H1 (cell line): Measurements from ENCODE around the gene FSTL4. TPM values are rescaled to one million over a fixed set of nuclear protein-coding genes. Genes with fewer than 3 reads are reported as not detected.

Source experiments
- CTCF ChIA-PET: fragments of 300-600 bp; sonication (Branson Sonifier 250); formaldehyde crosslinking; loops from one replicate; lab custom pipeline; 2021; ENCODE audit not compliant: partially characterized antibody; lab: Charles Lee
- POLR2A ChIA-PET: fragments of 300-600 bp; sonication (Branson Sonifier 250); formaldehyde crosslinking; loops from one replicate; lab custom pipeline; 2021; ENCODE audit warnings: inconsistent platforms; ENCODE audit not compliant: partially characterized antibody; lab: Charles Lee
- DNase-seq, 2 experiments: peaks; one replicate each; pipeline versions ENCODE4 v3.0.0 to v3.0.0-alpha.2; 2010 to 2022; ENCODE audit warnings: low spot score in 2 of 2, low read depth in 1 of 2, mixed read lengths in 1 of 2
- FAIRE-seq: peaks from 2 replicates; lab custom pipeline; 2011; peaks lifted over from hg19 to GRCh38; lab: Jason Lieb, UNC
- H2AFZ ChIP-seq: 2 replicates; pipeline ENCODE4 v1.8.1; 2012; ENCODE audit warnings: low read length, inconsistent platforms
- H2AK5ac ChIP-seq: 2 replicates; pipeline ENCODE4 v1.6.1; 2013; ENCODE audit warnings: low read depth, low read length
- H2BK120ac ChIP-seq: replicated peaks from 2 replicates; pipeline ENCODE3; 2013; ENCODE audit warnings: low read depth, low read length, inconsistent platforms
- H2BK12ac ChIP-seq: 2 replicates; pipeline ENCODE4 v1.6.1; 2013; ENCODE audit warnings: low read depth, low read length
- H2BK15ac ChIP-seq: 2 replicates; pipeline ENCODE4 v1.6.1; 2013; ENCODE audit warnings: low read length
- H2BK20ac ChIP-seq: 2 replicates; pipeline ENCODE4 v1.6.1; 2013; ENCODE audit warnings: low read length
- H2BK5ac ChIP-seq: 2 replicates; pipeline ENCODE4 v1.6.1; 2013; ENCODE audit warnings: low read depth, low read length
- H3K14ac ChIP-seq: 2 replicates; pipeline ENCODE4 v1.6.1; 2013; ENCODE audit warnings: inconsistent platforms; ENCODE audit not compliant: insufficient read length
- H3K18ac ChIP-seq: 2 replicates; pipeline ENCODE4 v1.6.1; 2013; ENCODE audit warnings: low read length; ENCODE audit errors: extremely low read depth
- H3K23ac ChIP-seq: 2 replicates; pipeline ENCODE4 v1.6.1; 2013; ENCODE audit warnings: inconsistent platforms; ENCODE audit not compliant: insufficient read length
- H3K23me2 ChIP-seq: 2 replicates; pipeline ENCODE4 v1.6.1; 2013; ENCODE audit warnings: low read depth, low read length
- H3K27ac ChIP-seq: 2 replicates; pipeline ENCODE4 v1.6.1; 2011; ENCODE audit warnings: low read depth, low read length, inconsistent platforms
- H3K27me3 ChIP-seq, 4 experiments: replicated peaks in 1 of 4; 1 replicate in 1 of 4; 2 replicates in 3 of 4; pipeline versions ENCODE4 v1.6.1 to v1.8.1; 2011 to 2013; ENCODE audit warnings: low read length in 3 of 4, mild to moderate bottlenecking in 3 of 4, inconsistent platforms in 2 of 4, mixed read lengths in 2 of 4, moderate library complexity in 1 of 4; ENCODE audit not compliant: control insufficient read depth in 3 of 4, insufficient read depth in 3 of 4; ENCODE audit errors: extremely low read depth in 1 of 4
- H3K36me3 ChIP-seq, 4 experiments: 2 replicates each; pipeline versions ENCODE4 v1.6.1 to v1.8.1; 2011 to 2013; ENCODE audit warnings: mild to moderate bottlenecking in 4 of 4, low read length in 3 of 4, moderate library complexity in 2 of 4, control low read depth in 1 of 4, inconsistent platforms in 1 of 4; ENCODE audit not compliant: insufficient read depth in 4 of 4, control insufficient read depth in 2 of 4
- H3K4ac ChIP-seq: replicated peaks from 2 replicates; pipeline ENCODE3; 2013; ENCODE audit warnings: low read length, low read depth, mixed read lengths, inconsistent platforms; ENCODE audit not compliant: insufficient read length
- H3K4me1 ChIP-seq, 4 experiments: replicated peaks in 1 of 4; 1 replicate in 1 of 4; 2 replicates in 3 of 4; pipeline versions ENCODE4 v1.6.1 to v1.8.1; 2011 to 2013; ENCODE audit warnings: low read length in 3 of 4, inconsistent platforms in 2 of 4, mixed read lengths in 1 of 4; ENCODE audit not compliant: insufficient read depth in 4 of 4, control insufficient read depth in 3 of 4
- H3K4me2 ChIP-seq, 2 experiments: 2 replicates each; pipeline versions ENCODE4 v1.6.1 to v1.8.1; 2011 to 2013; ENCODE audit warnings: low read depth in 2 of 2, low read length in 2 of 2, control low read depth in 1 of 2, inconsistent platforms in 1 of 2, mild to moderate bottlenecking in 1 of 2; ENCODE audit not compliant: insufficient read depth in 1 of 2
- H3K4me3 ChIP-seq, 4 experiments: fragments of 200-600, 300-600 bp in 1 of 4; sonication (generic), shearing (Covaris generic), sonication (Bioruptor Twin) in 1 of 4; 2 replicates each; pipeline versions ENCODE4 v1.5.1 to v1.8.1; 2011 to 2016; ENCODE audit warnings: low read length in 4 of 4, low read depth in 3 of 4, control low read depth in 2 of 4, inconsistent platforms in 2 of 4, mild to moderate bottlenecking in 2 of 4, mixed read lengths in 1 of 4, moderate library complexity in 1 of 4; ENCODE audit not compliant: insufficient read depth in 2 of 4; ENCODE audit errors: extremely low read depth in 1 of 4
- H3K56ac ChIP-seq: replicated peaks from 2 replicates; pipeline ENCODE3; 2013; ENCODE audit warnings: low read depth, mild to moderate bottlenecking, mixed read lengths, low read length, inconsistent platforms; ENCODE audit not compliant: insufficient read length
- H3K79me1 ChIP-seq: 2 replicates; pipeline ENCODE4 v1.6.1; 2013; ENCODE audit warnings: low read depth, low read length, control low read depth
- H3K79me2 ChIP-seq, 2 experiments: 2 replicates each; pipeline versions ENCODE4 v1.6.1 to v1.8.1; 2012 to 2013; ENCODE audit warnings: low read length in 2 of 2, mild to moderate bottlenecking in 2 of 2, inconsistent platforms in 1 of 2; ENCODE audit not compliant: insufficient read depth in 2 of 2, control insufficient read depth in 1 of 2
- H3K9ac ChIP-seq, 4 experiments: replicated peaks in 1 of 4; 1 replicate in 1 of 4; 2 replicates in 3 of 4; pipeline versions ENCODE4 v1.6.1 to v1.8.1; 2011 to 2013; ENCODE audit warnings: low read depth in 3 of 4, low read length in 3 of 4, control low read depth in 2 of 4, mild to moderate bottlenecking in 2 of 4, moderate library complexity in 2 of 4, inconsistent platforms in 1 of 4; ENCODE audit errors: extremely low read depth in 1 of 4
- H3K9me3 ChIP-seq, 2 experiments: 2 replicates each; pipeline versions ENCODE4 v1.6.1 to v1.8.1; 2012 to 2013; ENCODE audit warnings: mild to moderate bottlenecking in 2 of 2, moderate library complexity in 2 of 2, control low read depth in 1 of 2, inconsistent platforms in 1 of 2, low read depth in 1 of 2, low read length in 1 of 2, mixed read lengths in 1 of 2; ENCODE audit not compliant: insufficient read depth in 2 of 2
- H4K20me1 ChIP-seq, 2 experiments: replicated peaks in 1 of 2; 2 replicates each; pipeline versions ENCODE3 to v1.8.1; 2011 to 2013; ENCODE audit warnings: inconsistent platforms in 2 of 2, low read length in 2 of 2, mild to moderate bottlenecking in 1 of 2; ENCODE audit not compliant: insufficient read depth in 2 of 2, control insufficient read depth in 1 of 2
- H4K5ac ChIP-seq: 2 replicates; pipeline ENCODE4 v1.6.1; 2013; ENCODE audit warnings: low read length, low read depth, mixed read lengths, inconsistent platforms; ENCODE audit not compliant: insufficient read length
- H4K8ac ChIP-seq: 2 replicates; pipeline ENCODE4 v1.8.0; 2013; ENCODE audit warnings: mild to moderate bottlenecking, moderate library complexity, low read length, inconsistent platforms; ENCODE audit not compliant: insufficient read depth; ENCODE audit errors: extremely low read depth
- H4K91ac ChIP-seq: replicated peaks from 2 replicates; pipeline ENCODE3; 2013; ENCODE audit warnings: low read length, mixed read lengths, inconsistent platforms; ENCODE audit not compliant: insufficient read length
- CBX5 ChIP-seq: fragments of 300-800, 300-1000 bp; sonication (generic); IDR thresholded peaks from 2 replicates; pipeline ENCODE4 v1.7.1; 2016; ENCODE audit warnings: antibody characterized with exemption, low read length, low read depth
- EZH2 ChIP-seq: fragments of 200-600 bp; sonication (generic); IDR thresholded peaks from 2 replicates; pipeline ENCODE4 v1.7.1; 2012; ENCODE audit warnings: low read depth, mild to moderate bottlenecking, moderate library complexity, low read length, inconsistent platforms; ENCODE audit not compliant: severe bottlenecking
- HDAC2 ChIP-seq, 2 experiments: fragments of 300-600 bp in 1 of 2; sonication (generic) in 1 of 2; IDR thresholded peaks; 2 replicates each; pipeline ENCODE4 v1.6.1; 2011 to 2012; ENCODE audit warnings: low read depth in 2 of 2, low read length in 2 of 2, mild to moderate bottlenecking in 2 of 2, moderate library complexity in 2 of 2, borderline replicate concordance in 1 of 2, inconsistent platforms in 1 of 2
- POU5F1 ChIP-seq: IDR thresholded peaks from 2 replicates; pipeline ENCODE4 v1.6.1; 2011; ENCODE audit warnings: low read depth, mild to moderate bottlenecking, low read length, moderate library complexity
- RAD21 ChIP-seq, 2 experiments: IDR thresholded peaks in 1 of 2; conservative IDR thresholded peaks in 1 of 2; 2 replicates each; pipeline ENCODE4 v1.6.1; 2011; ENCODE audit warnings: low read depth in 2 of 2, low read length in 2 of 2, improper control_type of control experiment in 1 of 2, inconsistent platforms in 1 of 2, mild to moderate bottlenecking in 1 of 2, moderate library complexity in 1 of 2
- SIRT6 ChIP-seq: IDR thresholded peaks from one replicate; pipeline ENCODE4 v1.7.1; 2012; ENCODE audit warnings: low read length, inconsistent platforms
- SP1 ChIP-seq: IDR thresholded peaks from 2 replicates; pipeline ENCODE4 v1.6.1; 2011; ENCODE audit warnings: low read depth, low read length
- SP4 ChIP-seq: IDR thresholded peaks from 2 replicates; pipeline ENCODE4 v1.6.1; 2012; ENCODE audit warnings: low read length, inconsistent platforms
- WGBS, 2 experiments: shearing (Covaris generic) in 1 of 2; methylation state at CpG; one replicate each; pipeline versions ENCODE4 v1.1.6 to v1.1.7; 2013 to 2015; ENCODE audit warnings: low lambda C conversion rate in 2 of 2, mixed read lengths in 2 of 2, inconsistent platforms in 1 of 2, low coverage in 1 of 2, missing lambda C conversion rate in 1 of 2; ENCODE audit not compliant: insufficient replicate concordance in 2 of 2, insufficient coverage in 1 of 2, insufficient read length in 1 of 2; ENCODE audit errors: extremely low coverage in 1 of 2, missing lambda C conversion rate in 1 of 2; 5-methylcytosine and 5-hydroxymethylcytosine counted together
- polyA plus RNA-seq, 7 experiments: library from polyadenylated mRNA; depleted of rRNA in 3 of 7; stranded (reverse) in 5 of 7; unstranded in 2 of 7; fragments of >200 nt in 5 of 7; fragments of 200-250 nt in 2 of 7; gene quantifications; 1 replicate in 5 of 7; 2 replicates in 1 of 7; 4 replicates in 1 of 7; pipeline versions ENCODE4 v1.2.1 to v1.2.3, GENCODE V29; 2011 to 2013; ENCODE audit warnings: missing spikeins in 2 of 7, mixed read lengths in 2 of 7
- total RNA-seq: library from RNA; stranded (reverse); fragmentation: NEBNext Ultra II Directional; extraction: Animal tissue kit (Norgen Biotek cat#: 25700); gene quantifications from 2 replicates; pipeline ENCODE4 v1.2.1, GENCODE V29; 2021
- TF ChIP-seq, protein P1 (sequence below): IDR thresholded peaks from 2 replicates; pipeline ENCODE4 v1.6.1; 2012; ENCODE audit warnings: low read length, inconsistent platforms

Gene FSTL4
- total and polyA plus RNA-seq, 2 of the 8 experiments (the other 6 are each of a cell fraction or from before 2014, with no cell fraction given): 3.1 to 4.1 TPM

DNA sequence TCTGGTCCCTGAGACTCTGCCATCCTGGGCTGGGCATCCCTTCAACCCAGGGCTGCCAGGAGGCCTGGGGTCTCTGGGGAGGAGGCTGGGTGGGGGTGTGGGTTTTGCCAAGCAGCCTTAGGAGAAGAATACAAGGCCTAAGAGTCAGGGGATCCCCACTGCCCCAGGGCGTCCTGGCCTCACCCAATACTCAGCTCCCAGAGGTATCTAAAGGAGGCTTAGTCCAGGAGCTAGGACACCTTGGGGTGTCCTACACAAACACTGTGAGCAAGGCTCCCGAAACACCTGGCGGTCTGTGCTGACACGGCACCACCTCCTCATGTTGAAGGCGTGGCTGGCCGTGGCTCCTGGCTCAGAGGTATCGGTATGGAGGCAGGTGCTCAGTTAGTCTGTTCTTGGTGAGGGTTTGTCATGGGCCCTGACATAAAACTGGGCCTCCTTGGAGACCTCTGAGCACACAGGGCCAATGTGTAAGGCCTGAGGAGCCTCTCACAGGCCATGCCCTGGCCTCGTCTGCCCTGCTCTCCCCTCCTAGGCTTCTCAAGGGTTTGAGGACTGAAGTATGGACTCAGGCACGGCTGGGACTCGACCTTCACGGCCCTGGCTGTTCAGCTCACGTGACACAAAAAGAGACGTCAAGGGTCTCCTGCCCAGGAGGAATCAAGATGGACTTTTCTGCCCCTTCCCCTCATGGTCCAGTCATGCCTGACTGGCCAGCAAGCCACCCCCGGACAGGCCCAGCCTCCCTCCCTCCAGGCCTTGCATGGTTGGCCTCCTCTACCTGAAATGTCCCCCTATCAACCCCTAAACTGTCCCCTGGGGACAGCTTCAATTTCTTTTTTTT, 277.3 kb downstream of the FSTL4 start:
- H3K9me3 ChIP-seq: no peaks in the 10 kb centered on the region
- H4K91ac ChIP-seq: peak overlapping the region; percentile 20
- H4K20me1 ChIP-seq: no peaks in the 10 kb centered on the region
- no peaks in the 10 kb centered on the region for H3K79me1 ChIP-seq
- H3K4ac ChIP-seq: no peak overlapping the region
- H2BK12ac ChIP-seq: no peak overlapping the region
- H2AK5ac ChIP-seq: no peak overlapping the region; the same call in 1 of the 2 replicates
- CTCF ChIA-PET: interaction anchor here (0.8 to 7.5 kb wide), 8 partner anchors 8 to 224 kb away, joined by 3 to 50 read pairs (median 4); no protein-coding TSS in a partner anchor
- no peak for FAIRE-seq
- peaks cover 0 to 20% (median 9%) of the 10 kb centered on the region in 4 experiments; a peak in 6 of 7 replicates for H3K4me1 ChIP-seq
- H3K79me2 ChIP-seq: no peaks in the 10 kb centered on the region
- no peak overlapping the region for H4K8ac ChIP-seq
- no peak overlapping the region for H3K4me2 ChIP-seq
- H3K27me3 ChIP-seq: no peaks in the 10 kb centered on the region; a peak in 1 of 7 replicates
- POLR2A ChIA-PET: no interaction called here
- no peak overlapping the region for H3K18ac ChIP-seq
- no peak overlapping the region for H3K27ac ChIP-seq
- WGBS, 2 experiments: 90% methylated on average over 14 of the region's 14 CpGs; no CpG with 5 or more reads in 1 of the 2 experiments
- no peaks in the 10 kb centered on the region for H3K23me2 ChIP-seq
- H3K23ac ChIP-seq: no peak overlapping the region
- no peak overlapping the region for H2AFZ ChIP-seq
- H4K5ac ChIP-seq: no peak overlapping the region
- H3K4me3 ChIP-seq: no peak overlapping the region
- no peak overlapping the region for H3K9ac ChIP-seq
- H2BK20ac ChIP-seq: no peak overlapping the region
- H3K56ac ChIP-seq: no peak overlapping the region
- DNase-seq: no peak
- H2BK15ac ChIP-seq: no peak overlapping the region
- H2BK5ac ChIP-seq: no peak overlapping the region
- no peaks in the 10 kb centered on the region for H3K36me3 ChIP-seq
- H2BK120ac ChIP-seq: no peak overlapping the region
- H3K14ac ChIP-seq: no peak overlapping the region
- TF ChIP-seq RAD21 (IDR thresholded peaks at IDR 0.05 in 1 of 2, conservative IDR thresholded peaks at IDR 0.05 in 1 of 2; ENCODE audit: low read depth in 2 of 2, low read length in 2 of 2) (no peak), SIRT6 (no peak), SP1 (no peak), CBX5 (no peak), HDAC2 (IDR thresholded peaks at IDR 0.05; ENCODE audit: borderline replicate concordance in 1 of 2, low read depth in 2 of 2, low read length in 2 of 2) (no peak), POU5F1 (no peak), EZH2 (no peak), SP4 (no peak)
- TF ChIP-seq, protein P1, sequence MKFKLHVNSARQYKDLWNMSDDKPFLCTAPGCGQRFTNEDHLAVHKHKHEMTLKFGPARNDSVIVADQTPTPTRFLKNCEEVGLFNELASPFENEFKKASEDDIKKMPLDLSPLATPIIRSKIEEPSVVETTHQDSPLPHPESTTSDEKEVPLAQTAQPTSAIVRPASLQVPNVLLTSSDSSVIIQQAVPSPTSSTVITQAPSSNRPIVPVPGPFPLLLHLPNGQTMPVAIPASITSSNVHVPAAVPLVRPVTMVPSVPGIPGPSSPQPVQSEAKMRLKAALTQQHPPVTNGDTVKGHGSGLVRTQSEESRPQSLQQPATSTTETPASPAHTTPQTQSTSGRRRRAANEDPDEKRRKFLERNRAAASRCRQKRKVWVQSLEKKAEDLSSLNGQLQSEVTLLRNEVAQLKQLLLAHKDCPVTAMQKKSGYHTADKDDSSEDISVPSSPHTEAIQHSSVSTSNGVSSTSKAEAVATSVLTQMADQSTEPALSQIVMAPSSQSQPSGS: no peak
